Loucy (cell line): ENCODE measurements around the gene SMIM22.

Experiments used
- H2AFZ ChIP-seq: fragments of 200-600 bp; sonication (generic); 2 replicates; pipeline ENCODE4 v1.6.0; 2016; ENCODE audit warnings: antibody characterized with exemption, mild to moderate bottlenecking, low read length, moderate library complexity
- H3F3A ChIP-seq: fragments of 200-600 bp; 2 replicates; pipeline ENCODE4 v1.6.0; 2016; ENCODE audit warnings: antibody characterized with exemption, low read depth, mild to moderate bottlenecking
- H3K27me3 ChIP-seq: fragments of 200-600 bp; sonication (generic); 2 replicates; pipeline ENCODE4 v1.6.1; 2014; ENCODE audit warnings: low read length, mild to moderate bottlenecking; ENCODE audit not compliant: insufficient read depth, poor library complexity, severe bottlenecking
- H3K36me3 ChIP-seq: fragments of 200-600 bp; sonication (generic); 2 replicates; pipeline ENCODE4 v1.6.1; 2016; ENCODE audit warnings: low read length; ENCODE audit not compliant: insufficient read depth
- H3K4me1 ChIP-seq: fragments of 200-600 bp; sonication (generic); 2 replicates; pipeline ENCODE4 v1.5.1; 2014; ENCODE audit warnings: low read length, mild to moderate bottlenecking; ENCODE audit not compliant: insufficient read depth, poor library complexity, severe bottlenecking
- H3K4me2 ChIP-seq: fragments of 200-600 bp; sonication (generic); 2 replicates; pipeline ENCODE4 v1.6.0; 2014; ENCODE audit warnings: antibody characterized with exemption, low read length, low read depth, mild to moderate bottlenecking; ENCODE audit not compliant: poor library complexity, severe bottlenecking
- H3K4me3 ChIP-seq: fragments of 200-600 bp; sonication (generic); 2 replicates; pipeline ENCODE4 v1.5.1; 2014; ENCODE audit warnings: low read length, mild to moderate bottlenecking, mixed read lengths; ENCODE audit not compliant: poor library complexity, severe bottlenecking
- H3K79me2 ChIP-seq: fragments of 200-600 bp; sonication (generic); 2 replicates; pipeline ENCODE4 v1.6.1; 2014; ENCODE audit warnings: low read length; ENCODE audit not compliant: insufficient read depth
- H3K9ac ChIP-seq: fragments of 200-600 bp; sonication (generic); 2 replicates; pipeline ENCODE4 v1.6.0; 2014; ENCODE audit warnings: mild to moderate bottlenecking, low read depth, low read length, moderate library complexity; ENCODE audit not compliant: poor library complexity, severe bottlenecking
- H3K9me2 ChIP-seq: fragments of 200-600 bp; sonication (generic); replicated peaks from 2 replicates; pipeline ENCODE4 v1.6.1; 2016; ENCODE audit warnings: low read depth, low read length, mixed read lengths
- H3K9me3 ChIP-seq: fragments of 200-600 bp; sonication (generic); 2 replicates; pipeline ENCODE4 v1.6.1; 2014; ENCODE audit warnings: mild to moderate bottlenecking, antibody characterized with exemption, low read length, low read depth; ENCODE audit not compliant: insufficient read depth
- H4K20me1 ChIP-seq: fragments of 200-600 bp; sonication (generic); 2 replicates; pipeline ENCODE4 v1.6.0; 2014; ENCODE audit warnings: antibody characterized with exemption, low read length, mild to moderate bottlenecking; ENCODE audit not compliant: insufficient read depth, poor library complexity, severe bottlenecking
- CTCF ChIP-seq: fragments of 200-600 bp; sonication (generic); conservative IDR thresholded peaks from 2 replicates; pipeline ENCODE4 v1.5.1; 2014; ENCODE audit warnings: mild to moderate bottlenecking, antibody characterized with exemption, low read length
- EZH2phosphoT487 ChIP-seq: fragments of 200-600 bp; IDR thresholded peaks from 2 replicates; pipeline ENCODE4 v1.6.1; 2018; ENCODE audit warnings: antibody characterized with exemption, mild to moderate bottlenecking, moderate library complexity, borderline replicate concordance

Gene SMIM22

GRCh38 chr16:4806280-4806679, 11.1 kb downstream of the SMIM22 start:
- peaks cover 4% of the 10 kb centered on the region; the same call in 1 of the 2 replicates for H3K36me3 ChIP-seq
- no peak for TF ChIP-seq EZH2phosphoT487
- no peak for TF ChIP-seq CTCF
- no peaks in the 10 kb centered on the region for H3K4me1 ChIP-seq
- no peak overlapping the region for H2AFZ ChIP-seq
- no peaks in the 10 kb centered on the region for H3K9me3 ChIP-seq
- H3K4me3 ChIP-seq: no peak overlapping the region
- no peak overlapping the region for H3K4me2 ChIP-seq
- no peaks in the 10 kb centered on the region for H4K20me1 ChIP-seq
- no peaks in the 10 kb centered on the region for H3K79me2 ChIP-seq
- no peaks in the 10 kb centered on the region for H3F3A ChIP-seq
- H3K27me3 ChIP-seq: no peaks in the 10 kb centered on the region
- no peak overlapping the region for H3K9ac ChIP-seq
- no peaks in the 10 kb centered on the region for H3K9me2 ChIP-seq

- no peaks in the 10 kb centered on the region for H3K9me2 ChIP-seq
- H3K79me2 ChIP-seq: no peaks in the 10 kb centered on the region
- no peak overlapping the region for H3K4me3 ChIP-seq
- no peaks in the 10 kb centered on the region for H3K9me3 ChIP-seq
- no peak overlapping the region for H3K9ac ChIP-seq
- peaks cover 31% of the 10 kb centered on the region; the same call in 1 of the 2 replicates for H3K36me3 ChIP-seq
- H4K20me1 ChIP-seq: no peaks in the 10 kb centered on the region
- TF ChIP-seq CTCF (no peak), EZH2phosphoT487 (no peak)
- no peaks in the 10 kb centered on the region for H3K4me1 ChIP-seq
- H3K27me3 ChIP-seq: no peaks in the 10 kb centered on the region
- H2AFZ ChIP-seq: no peak overlapping the region
- H3F3A ChIP-seq: no peaks in the 10 kb centered on the region
- H3K4me2 ChIP-seq: no peak overlapping the region
These were observed 16.1 kb downstream of the SMIM22 start for GRCh38 chr16:4811242-4811641.

GRCh38 chr16:4811773-4812172, 16.6 kb downstream of the SMIM22 start:
- no peak for TF ChIP-seq EZH2phosphoT487
- no peak for TF ChIP-seq CTCF
- no peak overlapping the region for H2AFZ ChIP-seq
- no peaks in the 10 kb centered on the region for H3K4me1 ChIP-seq
- no peak overlapping the region for H3K9ac ChIP-seq
- no peak overlapping the region for H3K4me3 ChIP-seq
- H3K36me3 ChIP-seq: peaks cover 33% of the 10 kb centered on the region; the same call in 1 of the 2 replicates
- no peaks in the 10 kb centered on the region for H3K79me2 ChIP-seq
- H3F3A ChIP-seq: no peaks in the 10 kb centered on the region
- no peak overlapping the region for H3K4me2 ChIP-seq
- H3K27me3 ChIP-seq: no peaks in the 10 kb centered on the region
- H3K9me3 ChIP-seq: no peaks in the 10 kb centered on the region
- no peaks in the 10 kb centered on the region for H3K9me2 ChIP-seq
- no peaks in the 10 kb centered on the region for H4K20me1 ChIP-seq
